GM20000 (cell line): ENCODE data around the gene MYO15B.
"Not testable (repeated sequence)": the region's sequence is repeated elsewhere in the genome, so short reads cannot be mapped to it uniquely, and the experiment has no call there.

Experiments used
- DNase-seq: peaks from one replicate; pipeline ENCODE4 v3.0.0; 2012; ENCODE audit warnings: low spot score
- TF ChIP-seq, protein P1 (sequence below): IDR thresholded peaks from 2 replicates; pipeline ENCODE4 v1.5.1; 2012; ENCODE audit warnings: mild to moderate bottlenecking, control low read depth; ENCODE audit errors: extremely low read depth, missing control alignments

The MYO15B gene

GRCh38 chr17:75591722-75592302 is 4.2 kb downstream of the MYO15B start:
- no peak for DNase-seq
- TF ChIP-seq, protein P1, sequence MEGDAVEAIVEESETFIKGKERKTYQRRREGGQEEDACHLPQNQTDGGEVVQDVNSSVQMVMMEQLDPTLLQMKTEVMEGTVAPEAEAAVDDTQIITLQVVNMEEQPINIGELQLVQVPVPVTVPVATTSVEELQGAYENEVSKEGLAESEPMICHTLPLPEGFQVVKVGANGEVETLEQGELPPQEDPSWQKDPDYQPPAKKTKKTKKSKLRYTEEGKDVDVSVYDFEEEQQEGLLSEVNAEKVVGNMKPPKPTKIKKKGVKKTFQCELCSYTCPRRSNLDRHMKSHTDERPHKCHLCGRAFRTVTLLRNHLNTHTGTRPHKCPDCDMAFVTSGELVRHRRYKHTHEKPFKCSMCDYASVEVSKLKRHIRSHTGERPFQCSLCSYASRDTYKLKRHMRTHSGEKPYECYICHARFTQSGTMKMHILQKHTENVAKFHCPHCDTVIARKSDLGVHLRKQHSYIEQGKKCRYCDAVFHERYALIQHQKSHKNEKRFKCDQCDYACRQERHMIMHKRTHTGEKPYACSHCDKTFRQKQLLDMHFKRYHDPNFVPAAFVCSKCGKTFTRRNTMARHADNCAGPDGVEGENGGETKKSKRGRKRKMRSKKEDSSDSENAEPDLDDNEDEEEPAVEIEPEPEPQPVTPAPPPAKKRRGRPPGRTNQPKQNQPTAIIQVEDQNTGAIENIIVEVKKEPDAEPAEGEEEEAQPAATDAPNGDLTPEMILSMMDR: no peak

DNA sequence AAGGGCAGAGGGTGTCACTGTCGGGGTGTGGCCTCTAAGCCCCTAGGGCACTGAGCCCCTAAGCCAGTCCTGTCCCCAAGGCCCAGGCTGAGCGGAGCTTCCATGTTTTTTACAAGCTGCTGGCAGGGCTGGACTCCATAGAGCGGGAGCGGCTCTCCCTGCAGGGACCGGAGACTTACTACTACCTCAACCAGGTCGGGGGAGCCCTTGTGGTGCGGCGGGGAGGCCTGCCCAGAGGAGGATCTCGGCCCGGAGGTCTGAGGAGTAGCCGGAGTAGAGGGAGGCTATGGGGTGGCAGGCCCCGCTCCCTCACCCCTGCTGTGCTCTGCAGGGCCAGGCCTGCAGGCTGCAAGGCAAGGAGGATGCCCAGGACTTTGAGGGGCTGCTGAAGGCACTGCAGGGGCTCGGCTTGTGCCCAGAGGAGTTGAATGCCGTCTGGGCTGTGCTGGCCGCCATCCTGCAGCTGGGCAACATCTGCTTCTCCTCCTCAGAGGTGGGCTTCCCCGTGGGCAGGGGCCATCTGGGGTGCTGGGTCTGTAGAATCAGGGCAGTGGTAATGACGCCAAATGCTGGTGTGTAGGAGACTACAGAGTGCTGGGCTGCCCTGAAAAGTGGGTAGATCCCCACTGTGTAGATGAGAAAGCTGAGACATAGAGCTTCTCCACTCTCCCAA is 4.9 kb downstream of the MYO15B start:
- TF ChIP-seq, protein P1: no peak

GRCh38 chr17:75593430-75593829 is 5.8 kb downstream of the MYO15B start:
- DNase-seq: not testable (repeated sequence)

More for the DNA sequence above, 4.9 kb downstream of the MYO15B start:
- DNase-seq: no peak

GRCh38 chr17:75594499-75595283 is 7.1 kb downstream of the MYO15B start:
- TF ChIP-seq, protein P1: no peak
- no peak for DNase-seq

GRCh38 chr17:75595284-75595919 is 7.8 kb downstream of the MYO15B start:
- TF ChIP-seq, protein P1: no peak
- no peak for DNase-seq

GRCh38 chr17:75595920-75596313 is 8.3 kb downstream of the MYO15B start:
- TF ChIP-seq, protein P1: no peak
- no peak for DNase-seq

DNA sequence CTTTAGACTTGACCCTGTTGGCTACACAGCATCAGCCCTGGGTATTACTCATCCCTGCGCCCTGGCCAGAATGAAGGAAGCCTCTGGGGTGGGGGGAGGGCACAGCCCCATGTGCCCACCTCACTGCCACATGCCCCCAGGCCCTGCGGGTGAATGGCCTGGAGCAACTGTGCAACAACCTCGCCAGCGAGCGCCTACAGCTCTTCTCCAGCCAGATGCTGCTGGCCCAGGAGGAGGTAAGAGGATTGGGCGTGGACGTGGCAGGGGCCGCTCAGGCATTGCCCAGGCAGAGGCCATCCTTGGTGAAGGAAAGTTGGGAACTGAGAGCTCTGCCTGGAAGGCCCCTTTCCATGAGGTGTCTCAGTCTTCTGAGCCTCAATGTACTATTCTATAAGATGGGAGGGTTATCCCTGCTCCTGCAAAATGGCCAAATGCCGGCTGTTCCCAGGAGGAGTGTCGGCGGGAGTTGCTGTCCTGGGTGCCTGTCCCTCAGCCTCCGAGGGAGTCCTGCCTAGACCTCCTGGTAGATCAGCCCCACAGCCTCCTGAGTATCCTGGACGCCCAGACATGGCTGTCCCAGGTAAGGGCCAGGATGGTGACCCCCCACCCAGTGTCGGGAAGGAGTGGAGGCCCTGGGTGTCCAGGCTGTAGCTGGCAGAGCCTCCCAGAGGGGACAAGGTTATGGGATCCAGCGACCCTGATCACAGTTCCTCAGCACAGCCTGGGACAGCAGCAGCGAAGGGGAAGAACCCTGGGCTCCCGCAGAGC is 8.9 kb downstream of the MYO15B start:
- no peak for DNase-seq
- TF ChIP-seq, protein P1: no peak
